ENCODE measurements around the gene ENTPD8.
"Not testable (repeated sequence)": the region's sequence is repeated elsewhere in the genome, so short reads cannot be mapped to it uniquely, and the experiment has no call there.

Gene ENTPD8

GRCh38 chr9:137394866-137395665 is 46.1 kb downstream of the ENTPD8 start:
- DNase-seq (ENCODE audit: low spot score) = no peak

- DNase-seq (ENCODE audit: low spot score) = no peak
Observed at GRCh38 chr9:137393176-137394150, 47.7 kb downstream of the ENTPD8 start.

GRCh38 chr9:137392232-137393007 is 48.7 kb downstream of the ENTPD8 start:
- no peak for DNase-seq (ENCODE audit: low spot score)

GRCh38 chr9:137391411-137391754 is 49.8 kb downstream of the ENTPD8 start:
- DNase-seq (ENCODE audit: low spot score) = no peak

- DNase-seq (ENCODE audit: low spot score) = no peak
Observed at GRCh38 chr9:137390553-137391410, 50.4 kb downstream of the ENTPD8 start.

GRCh38 chr9:137389428-137389746 is 51.8 kb downstream of the ENTPD8 start:
- DNase-seq (ENCODE audit: low spot score) = no peak

- no peak for DNase-seq (ENCODE audit: low spot score)
Observed at GRCh38 chr9:137388589-137389427, 52.3 kb downstream of the ENTPD8 start.

GRCh38 chr9:137387891-137388560 is 53.1 kb downstream of the ENTPD8 start:
- no peak for DNase-seq (ENCODE audit: low spot score)

- DNase-seq (ENCODE audit: low spot score) = peak; percentile 55
Observed at GRCh38 chr9:137387114-137387890, 53.9 kb downstream of the ENTPD8 start.

- DNase-seq (ENCODE audit: low spot score) = not testable (repeated sequence)
Observed at GRCh38 chr9:137386507-137387113, 54.5 kb downstream of the ENTPD8 start.

- DNase-seq (ENCODE audit: low spot score) = no peak
Observed at GRCh38 chr9:137385061-137385655, 56.0 kb downstream of the ENTPD8 start.

Data from CD4-positive, alpha-beta T cell treated with Interleukin-15 for 4 hours (primary cell).